H1 (cell line): ENCODE results near the gene CDH12. TPM values are rescaled to one million over a fixed set of nuclear protein-coding genes. Genes with fewer than 3 reads are reported as not detected.

Experiments used
- CTCF ChIA-PET: fragments of 300-600 bp; sonication (Branson Sonifier 250); formaldehyde crosslinking; loops from one replicate; lab custom pipeline; 2021; ENCODE audit not compliant: partially characterized antibody; lab: Charles Lee
- POLR2A ChIA-PET: fragments of 300-600 bp; sonication (Branson Sonifier 250); formaldehyde crosslinking; loops from one replicate; lab custom pipeline; 2021; ENCODE audit warnings: inconsistent platforms; ENCODE audit not compliant: partially characterized antibody; lab: Charles Lee
- DNase-seq, 2 experiments: peaks; one replicate each; pipeline versions ENCODE4 v3.0.0 to v3.0.0-alpha.2; 2010 to 2022; ENCODE audit warnings: low spot score in 2 of 2, low read depth in 1 of 2, mixed read lengths in 1 of 2
- FAIRE-seq: peaks from 2 replicates; lab custom pipeline; 2011; peaks lifted over from hg19 to GRCh38; lab: Jason Lieb, UNC
- H2AFZ ChIP-seq: 2 replicates; pipeline ENCODE4 v1.8.1; 2012; ENCODE audit warnings: low read length, inconsistent platforms
- H2AK5ac ChIP-seq: 2 replicates; pipeline ENCODE4 v1.6.1; 2013; ENCODE audit warnings: low read depth, low read length
- H2BK120ac ChIP-seq: replicated peaks from 2 replicates; pipeline ENCODE3; 2013; ENCODE audit warnings: low read depth, low read length, inconsistent platforms
- H2BK12ac ChIP-seq: 2 replicates; pipeline ENCODE4 v1.6.1; 2013; ENCODE audit warnings: low read depth, low read length
- H2BK15ac ChIP-seq: 2 replicates; pipeline ENCODE4 v1.6.1; 2013; ENCODE audit warnings: low read length
- H2BK20ac ChIP-seq: 2 replicates; pipeline ENCODE4 v1.6.1; 2013; ENCODE audit warnings: low read length
- H2BK5ac ChIP-seq: 2 replicates; pipeline ENCODE4 v1.6.1; 2013; ENCODE audit warnings: low read depth, low read length
- H3K14ac ChIP-seq: 2 replicates; pipeline ENCODE4 v1.6.1; 2013; ENCODE audit warnings: inconsistent platforms; ENCODE audit not compliant: insufficient read length
- H3K18ac ChIP-seq: 2 replicates; pipeline ENCODE4 v1.6.1; 2013; ENCODE audit warnings: low read length; ENCODE audit errors: extremely low read depth
- H3K23ac ChIP-seq: 2 replicates; pipeline ENCODE4 v1.6.1; 2013; ENCODE audit warnings: inconsistent platforms; ENCODE audit not compliant: insufficient read length
- H3K23me2 ChIP-seq: 2 replicates; pipeline ENCODE4 v1.6.1; 2013; ENCODE audit warnings: low read depth, low read length
- H3K27ac ChIP-seq: 2 replicates; pipeline ENCODE4 v1.6.1; 2011; ENCODE audit warnings: low read depth, low read length, inconsistent platforms
- H3K27me3 ChIP-seq, 4 experiments: replicated peaks in 1 of 4; 1 replicate in 1 of 4; 2 replicates in 3 of 4; pipeline versions ENCODE4 v1.6.1 to v1.8.1; 2011 to 2013; ENCODE audit warnings: low read length in 3 of 4, mild to moderate bottlenecking in 3 of 4, inconsistent platforms in 2 of 4, mixed read lengths in 2 of 4, moderate library complexity in 1 of 4; ENCODE audit not compliant: control insufficient read depth in 3 of 4, insufficient read depth in 3 of 4; ENCODE audit errors: extremely low read depth in 1 of 4
- H3K36me3 ChIP-seq, 4 experiments: 2 replicates each; pipeline versions ENCODE4 v1.6.1 to v1.8.1; 2011 to 2013; ENCODE audit warnings: mild to moderate bottlenecking in 4 of 4, low read length in 3 of 4, moderate library complexity in 2 of 4, control low read depth in 1 of 4, inconsistent platforms in 1 of 4; ENCODE audit not compliant: insufficient read depth in 4 of 4, control insufficient read depth in 2 of 4
- H3K4ac ChIP-seq: replicated peaks from 2 replicates; pipeline ENCODE3; 2013; ENCODE audit warnings: low read length, low read depth, mixed read lengths, inconsistent platforms; ENCODE audit not compliant: insufficient read length
- H3K4me1 ChIP-seq, 4 experiments: replicated peaks in 1 of 4; 1 replicate in 1 of 4; 2 replicates in 3 of 4; pipeline versions ENCODE4 v1.6.1 to v1.8.1; 2011 to 2013; ENCODE audit warnings: low read length in 3 of 4, inconsistent platforms in 2 of 4, mixed read lengths in 1 of 4; ENCODE audit not compliant: insufficient read depth in 4 of 4, control insufficient read depth in 3 of 4
- H3K4me2 ChIP-seq, 2 experiments: 2 replicates each; pipeline versions ENCODE4 v1.6.1 to v1.8.1; 2011 to 2013; ENCODE audit warnings: low read depth in 2 of 2, low read length in 2 of 2, control low read depth in 1 of 2, inconsistent platforms in 1 of 2, mild to moderate bottlenecking in 1 of 2; ENCODE audit not compliant: insufficient read depth in 1 of 2
- H3K4me3 ChIP-seq, 4 experiments: fragments of 200-600, 300-600 bp in 1 of 4; sonication (generic), shearing (Covaris generic), sonication (Bioruptor Twin) in 1 of 4; 2 replicates each; pipeline versions ENCODE4 v1.5.1 to v1.8.1; 2011 to 2016; ENCODE audit warnings: low read length in 4 of 4, low read depth in 3 of 4, control low read depth in 2 of 4, inconsistent platforms in 2 of 4, mild to moderate bottlenecking in 2 of 4, mixed read lengths in 1 of 4, moderate library complexity in 1 of 4; ENCODE audit not compliant: insufficient read depth in 2 of 4; ENCODE audit errors: extremely low read depth in 1 of 4
- H3K56ac ChIP-seq: replicated peaks from 2 replicates; pipeline ENCODE3; 2013; ENCODE audit warnings: low read depth, mild to moderate bottlenecking, mixed read lengths, low read length, inconsistent platforms; ENCODE audit not compliant: insufficient read length
- H3K79me1 ChIP-seq: 2 replicates; pipeline ENCODE4 v1.6.1; 2013; ENCODE audit warnings: low read depth, low read length, control low read depth
- H3K79me2 ChIP-seq, 2 experiments: 2 replicates each; pipeline versions ENCODE4 v1.6.1 to v1.8.1; 2012 to 2013; ENCODE audit warnings: low read length in 2 of 2, mild to moderate bottlenecking in 2 of 2, inconsistent platforms in 1 of 2; ENCODE audit not compliant: insufficient read depth in 2 of 2, control insufficient read depth in 1 of 2
- H3K9ac ChIP-seq, 4 experiments: replicated peaks in 1 of 4; 1 replicate in 1 of 4; 2 replicates in 3 of 4; pipeline versions ENCODE4 v1.6.1 to v1.8.1; 2011 to 2013; ENCODE audit warnings: low read depth in 3 of 4, low read length in 3 of 4, control low read depth in 2 of 4, mild to moderate bottlenecking in 2 of 4, moderate library complexity in 2 of 4, inconsistent platforms in 1 of 4; ENCODE audit errors: extremely low read depth in 1 of 4
- H3K9me3 ChIP-seq, 2 experiments: 2 replicates each; pipeline versions ENCODE4 v1.6.1 to v1.8.1; 2012 to 2013; ENCODE audit warnings: mild to moderate bottlenecking in 2 of 2, moderate library complexity in 2 of 2, control low read depth in 1 of 2, inconsistent platforms in 1 of 2, low read depth in 1 of 2, low read length in 1 of 2, mixed read lengths in 1 of 2; ENCODE audit not compliant: insufficient read depth in 2 of 2
- H4K20me1 ChIP-seq, 2 experiments: replicated peaks in 1 of 2; 2 replicates each; pipeline versions ENCODE3 to v1.8.1; 2011 to 2013; ENCODE audit warnings: inconsistent platforms in 2 of 2, low read length in 2 of 2, mild to moderate bottlenecking in 1 of 2; ENCODE audit not compliant: insufficient read depth in 2 of 2, control insufficient read depth in 1 of 2
- H4K5ac ChIP-seq: 2 replicates; pipeline ENCODE4 v1.6.1; 2013; ENCODE audit warnings: low read length, low read depth, mixed read lengths, inconsistent platforms; ENCODE audit not compliant: insufficient read length
- H4K8ac ChIP-seq: 2 replicates; pipeline ENCODE4 v1.8.0; 2013; ENCODE audit warnings: mild to moderate bottlenecking, moderate library complexity, low read length, inconsistent platforms; ENCODE audit not compliant: insufficient read depth; ENCODE audit errors: extremely low read depth
- H4K91ac ChIP-seq: replicated peaks from 2 replicates; pipeline ENCODE3; 2013; ENCODE audit warnings: low read length, mixed read lengths, inconsistent platforms; ENCODE audit not compliant: insufficient read length
- ASH2L ChIP-seq: fragments of 200-600, 300-600 bp; sonication (generic); IDR thresholded peaks from one replicate; pipeline ENCODE4 v1.7.1; 2017; ENCODE audit warnings: low read length
- CBX5 ChIP-seq: fragments of 300-800, 300-1000 bp; sonication (generic); IDR thresholded peaks from 2 replicates; pipeline ENCODE4 v1.7.1; 2016; ENCODE audit warnings: antibody characterized with exemption, low read length, low read depth
- CREB1 ChIP-seq: IDR thresholded peaks from 2 replicates; pipeline ENCODE4 v1.6.1; 2012; ENCODE audit warnings: inconsistent platforms
- E2F6 ChIP-seq: IDR thresholded peaks from 2 replicates; pipeline ENCODE4 v1.6.1; 2012; ENCODE audit warnings: inconsistent platforms
- EZH2 ChIP-seq: fragments of 200-600 bp; sonication (generic); IDR thresholded peaks from 2 replicates; pipeline ENCODE4 v1.7.1; 2012; ENCODE audit warnings: low read depth, mild to moderate bottlenecking, moderate library complexity, low read length, inconsistent platforms; ENCODE audit not compliant: severe bottlenecking
- HDAC6 ChIP-seq: IDR thresholded peaks from one replicate; pipeline ENCODE4 v1.7.1; 2012; ENCODE audit warnings: low read depth, mild to moderate bottlenecking, inconsistent platforms, low read length, moderate library complexity
- KDM4A ChIP-seq: IDR thresholded peaks from one replicate; pipeline ENCODE4 v1.7.1; 2012; ENCODE audit warnings: low read depth, mild to moderate bottlenecking, moderate library complexity, low read length, inconsistent platforms; ENCODE audit not compliant: severe bottlenecking
- PHF8 ChIP-seq: fragments of 200-600 bp; sonication (generic); conservative IDR thresholded peaks from 2 replicates; pipeline ENCODE4 v1.7.1; 2012; ENCODE audit warnings: low read depth, mild to moderate bottlenecking, inconsistent platforms, low read length, moderate library complexity
- polyA plus RNA-seq, 7 experiments: library from polyadenylated mRNA; depleted of rRNA in 3 of 7; stranded (reverse) in 5 of 7; unstranded in 2 of 7; fragments of >200 nt in 5 of 7; fragments of 200-250 nt in 2 of 7; gene quantifications; 1 replicate in 5 of 7; 2 replicates in 1 of 7; 4 replicates in 1 of 7; pipeline versions ENCODE4 v1.2.1 to v1.2.3, GENCODE V29; 2011 to 2013; ENCODE audit warnings: missing spikeins in 2 of 7, mixed read lengths in 2 of 7
- total RNA-seq: library from RNA; stranded (reverse); fragmentation: NEBNext Ultra II Directional; extraction: Animal tissue kit (Norgen Biotek cat#: 25700); gene quantifications from 2 replicates; pipeline ENCODE4 v1.2.1, GENCODE V29; 2021

The CDH12 gene
- total and polyA plus RNA-seq, 2 of the 8 experiments (the other 6 are each of a cell fraction or from before 2014, with no cell fraction given), result 0.03 TPM; not detected in 1

DNA sequence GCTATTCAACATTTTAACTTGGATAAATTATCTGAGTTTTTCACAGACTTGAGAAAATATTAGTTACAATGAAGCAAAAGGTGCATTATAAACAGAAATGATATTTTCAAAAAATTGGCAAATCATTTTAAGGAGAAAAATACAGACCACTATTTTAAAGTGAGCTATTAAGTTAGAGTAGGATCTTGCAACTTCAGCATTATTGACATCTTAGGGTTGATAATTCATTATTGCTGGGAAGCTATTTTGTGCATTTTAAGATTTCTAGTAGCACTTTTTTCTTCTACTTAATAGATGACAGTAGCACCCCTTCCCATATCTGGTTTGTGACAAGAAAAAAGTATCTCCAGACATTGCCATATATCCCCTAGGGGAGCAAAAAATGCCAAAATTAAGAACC is 774.1 kb downstream of the CDH12 start:
- Histone ChIP-seq H2BK120ac (no peak overlapping the region), H3K4me1 (no peaks in the 10 kb centered on the region), H3K79me2 (no peaks in the 10 kb centered on the region), H3K23me2 (no peaks in the 10 kb centered on the region), H2BK15ac (no peak overlapping the region), H4K8ac (no peak overlapping the region), H2BK20ac (no peak overlapping the region), H2BK5ac (no peak overlapping the region), H3K4me2 (no peak overlapping the region), H3K18ac (no peak overlapping the region), H3K9me3 (no peaks in the 10 kb centered on the region; a peak in 1 of 4 replicates), H3K23ac (no peak overlapping the region), H4K5ac (no peak overlapping the region), H2AFZ (no peak overlapping the region), H3K27ac (no peak overlapping the region), H3K9ac (no peak overlapping the region), H3K36me3 (no peaks in the 10 kb centered on the region), H4K20me1 (no peaks in the 10 kb centered on the region), H3K27me3 (peaks cover 0 to 1% (median 0%) of the 10 kb centered on the region in 4 experiments; a peak in 1 of 7 replicates), H3K79me1 (no peaks in the 10 kb centered on the region), H2BK12ac (no peak overlapping the region), H3K4ac (no peak overlapping the region), H3K4me3 (no peak overlapping the region), H2AK5ac (no peak overlapping the region), H4K91ac (no peak overlapping the region), H3K14ac (no peak overlapping the region), H3K56ac (no peak overlapping the region)
- CTCF ChIA-PET, result no interaction called here
- no peak for FAIRE-seq
- POLR2A ChIA-PET, result no interaction called here
- no peak for DNase-seq
- no peak for TF ChIP-seq E2F6
- no peak for TF ChIP-seq CBX5
- TF ChIP-seq CREB1, result no peak
- TF ChIP-seq EZH2, result no peak
- no peak for TF ChIP-seq PHF8
- TF ChIP-seq KDM4A, result no peak
- TF ChIP-seq ASH2L, result no peak
- TF ChIP-seq HDAC6, result no peak
